K562 (cell line): ENCODE measurements around the gene C1QTNF8. TPM values are rescaled to one million over a fixed set of nuclear protein-coding genes. Genes with fewer than 3 reads are reported as not detected.

Experiments
- ATAC-seq: fragments of 200-7000 bp; cut with Tn5 transposase; 3 replicates; pipeline ENCODE4 v1.9.1; 2020; ENCODE audit warnings: moderate library complexity
- BruUV-seq: library from RNA; stranded (reverse); fragments of 400-500 nt; replicated peaks from 2 replicates; lab custom pipeline; 2021; lab: Mats Ljungman, UMichigan
- CTCF ChIA-PET: fragments of 300-600 bp; formaldehyde crosslinking; extraction: SDS; loops from one replicate; lab custom pipeline; 2021; ENCODE audit warnings: low intra/inter-chr PET ratio; lab: Yijun Ruan, JAX
- POLR2A ChIA-PET: fragments of 300-600, 350-650 bp; sonication (Branson Sonifier 250); formaldehyde crosslinking; extraction: SDS; loops from one replicate; lab custom pipeline; 2021; ENCODE audit warnings: antibody characterized with exemption, inconsistent platforms; lab: Yijun Ruan, JAX
- DNase-seq, 4 experiments: peaks; one replicate each; pipeline versions ENCODE4 v3.0.0 to v3.0.0-alpha.2; 2011 to 2018; ENCODE audit warnings: low spot score in 3 of 4, mixed read lengths in 3 of 4; ENCODE audit errors: extremely low read depth in 1 of 4
- FAIRE-seq: peaks from 2 replicates; lab custom pipeline; 2011; peaks lifted over from hg19 to GRCh38; lab: Jason Lieb, UNC
- H2AFZ ChIP-seq: 2 replicates; pipeline ENCODE4 v1.6.0; 2011; ENCODE audit warnings: low read depth, low read length, control low read depth, inconsistent platforms
- H3K27ac ChIP-seq: fragments of 200-600 bp; 3 replicates; pipeline ENCODE4 v1.8.0; 2011; ENCODE audit warnings: low read depth, mild to moderate bottlenecking, control low read depth, inconsistent platforms, low read length, moderate library complexity, mixed read lengths; ENCODE audit errors: extremely low read depth
- H3K27me3 ChIP-seq, 2 experiments: fragments of 300-600 bp in 1 of 2; 2 replicates in 1 of 2; 3 replicates in 1 of 2; pipeline versions ENCODE4 v1.6.0 to v1.8.0; 2011; ENCODE audit warnings: inconsistent platforms in 2 of 2, low read length in 2 of 2, mild to moderate bottlenecking in 1 of 2, mixed read lengths in 1 of 2, moderate library complexity in 1 of 2; ENCODE audit not compliant: control insufficient read depth in 2 of 2, insufficient read depth in 2 of 2
- H3K36me3 ChIP-seq: fragments of 300-600 bp; 3 replicates; pipeline ENCODE4 v1.8.0; 2011; ENCODE audit warnings: mild to moderate bottlenecking, low read length, inconsistent platforms; ENCODE audit not compliant: control insufficient read depth, insufficient read depth
- H3K4me1 ChIP-seq, 2 experiments: fragments of 200-600 bp in 1 of 2; replicated peaks in 1 of 2; 2 replicates in 1 of 2; 3 replicates in 1 of 2; pipeline versions ENCODE4 v1.5.1 to v1.8.0; 2011; ENCODE audit warnings: inconsistent platforms in 2 of 2, low read length in 2 of 2, mild to moderate bottlenecking in 1 of 2, mixed read lengths in 1 of 2, moderate library complexity in 1 of 2; ENCODE audit not compliant: control insufficient read depth in 2 of 2, insufficient read depth in 2 of 2
- H3K4me2 ChIP-seq: 2 replicates; pipeline ENCODE4 v1.6.1; 2011; ENCODE audit warnings: low read length, control low read depth, inconsistent platforms, mixed read lengths; ENCODE audit not compliant: insufficient read depth
- H3K4me3 ChIP-seq: fragments of 200-600 bp; sonication (generic), shearing (Covaris generic); 2 replicates; pipeline ENCODE4 v1.5.1; 2016; ENCODE audit warnings: control low read depth, inconsistent platforms
- H3K79me2 ChIP-seq: fragments of 200-600 bp; 3 replicates; pipeline ENCODE4 v1.8.0; 2011; ENCODE audit warnings: low read length, inconsistent platforms; ENCODE audit not compliant: control insufficient read depth, insufficient read depth
- H3K9ac ChIP-seq, 2 experiments: 2 replicates each; pipeline versions ENCODE4 v1.6.0 to v1.6.1; 2011; ENCODE audit warnings: low read depth in 2 of 2, low read length in 2 of 2, control low read depth in 1 of 2, inconsistent platforms in 1 of 2, mild to moderate bottlenecking in 1 of 2, mixed read lengths in 1 of 2; ENCODE audit not compliant: insufficient read depth in 1 of 2
- H3K9me1 ChIP-seq: one replicate; pipeline ENCODE4 v1.6.0; 2011; ENCODE audit warnings: inconsistent platforms, mild to moderate bottlenecking, low read length, moderate library complexity; ENCODE audit not compliant: control insufficient read depth, insufficient read depth
- H3K9me3 ChIP-seq: replicated peaks from 2 replicates; pipeline ENCODE4 v1.5.1; 2011; ENCODE audit warnings: low read depth, low read length, inconsistent platforms; ENCODE audit not compliant: control insufficient read depth, insufficient read depth
- H4K20me1 ChIP-seq: replicated peaks from 2 replicates; pipeline ENCODE4 v1.6.1; 2011; ENCODE audit warnings: low read length, inconsistent platforms, mixed read lengths; ENCODE audit not compliant: control insufficient read depth, insufficient read depth
- CBFA2T3 ChIP-seq: fragments of 450-650 bp; IDR thresholded peaks from 2 replicates; pipeline ENCODE4 v1.6.1; 2017
- CBFB ChIP-seq: sonication (generic); formaldehyde crosslinking; IDR thresholded peaks from 2 replicates; pipeline ENCODE4 v1.4.0; 2020; ENCODE audit warnings: mild to moderate bottlenecking, missing genetic modification reagents
- CREBBP ChIP-seq: IDR thresholded peaks from one replicate; pipeline ENCODE4 v1.6.1; 2012; ENCODE audit warnings: low read depth, mild to moderate bottlenecking, control low read depth, inconsistent platforms, low read length
- DMBX1 ChIP-seq: fragments of 250-450 bp; sonication (Bioruptor Pico); IDR thresholded peaks from 2 replicates; pipeline ENCODE4 v1.8.0; 2022; ENCODE audit warnings: inconsistent platforms, mild to moderate bottlenecking, moderate library complexity, borderline replicate concordance
- ESRRA ChIP-seq: fragments of 450-650 bp; IDR thresholded peaks from 2 replicates; pipeline ENCODE4 v1.6.1; 2014; ENCODE audit warnings: low read depth, mild to moderate bottlenecking, moderate library complexity, borderline replicate concordance
- FOXO4 ChIP-seq: fragments of 450-650 bp; formaldehyde crosslinking; IDR thresholded peaks from 2 replicates; pipeline ENCODE4 v1.4.0; 2020; ENCODE audit warnings: mild to moderate bottlenecking, moderate library complexity
- KAT7 ChIP-seq: sonication (generic); formaldehyde crosslinking; IDR thresholded peaks from 2 replicates; pipeline ENCODE4 v1.8.0; 2022; ENCODE audit warnings: missing genetic modification reagents, mild to moderate bottlenecking, borderline replicate concordance
- MAZ ChIP-seq, 2 experiments: fragments of 450-650 bp in 1 of 2; sonication (generic) in 1 of 2; formaldehyde crosslinking; IDR thresholded peaks in 1 of 2; conservative IDR thresholded peaks in 1 of 2; 2 replicates each; pipeline versions ENCODE4 v1.4.0 to v1.5.0; 2020; ENCODE audit warnings: mild to moderate bottlenecking in 1 of 2, missing genetic modification reagents in 1 of 2
- MLLT1 ChIP-seq, 2 experiments: fragments of 450-650 bp; IDR thresholded peaks; 2 replicates each; pipeline ENCODE4 v1.6.1; 2016
- PML ChIP-seq: IDR thresholded peaks from 2 replicates; pipeline ENCODE4 v1.6.1; 2012; ENCODE audit warnings: low read length, inconsistent platforms
- RUNX1 ChIP-seq: sonication (generic); IDR thresholded peaks from 2 replicates; pipeline ENCODE4 v1.6.1; 2016; ENCODE audit warnings: antibody characterized with exemption, low read depth
- TEAD1 ChIP-seq, 2 experiments: fragments of 450-650 bp in 1 of 2; sonication (generic) in 1 of 2; formaldehyde crosslinking; IDR thresholded peaks; 2 replicates each; pipeline versions ENCODE4 v1.4.0 to v1.8.0; 2020 to 2022; ENCODE audit warnings: mild to moderate bottlenecking in 2 of 2, missing genetic modification reagents in 1 of 2
- U2AF1 ChIP-seq: fragments of 200-400 bp; formaldehyde crosslinking; optimal IDR thresholded peaks from 2 replicates; pipeline ENCODE3; 2017; ENCODE audit warnings: mild to moderate bottlenecking, low read depth, low read length, moderate library complexity
- ZNF583 ChIP-seq: fragments of 250-450 bp; sonication (Bioruptor Pico); IDR thresholded peaks from 2 replicates; pipeline ENCODE4 v1.4.0; 2020
- ZNF707 ChIP-seq: fragments of 250-450 bp; sonication (Bioruptor Pico); conservative IDR thresholded peaks from 2 replicates; pipeline ENCODE4 v1.8.0; 2022; ENCODE audit warnings: inconsistent platforms, mild to moderate bottlenecking, moderate library complexity
- WGBS: fragments of 100-300 bp; shearing (Covaris generic); methylation state at CpG from one replicate; pipeline ENCODE4 v1.1.6; 2016; ENCODE audit warnings: low coverage, mixed read lengths; ENCODE audit not compliant: insufficient coverage; ENCODE audit errors: missing lambda C conversion rate; 5-methylcytosine and 5-hydroxymethylcytosine counted together
- in situ Hi-C: fragments of 300-500 bp; cut with MboI; formaldehyde crosslinking; loops from 4 replicates; pipeline ENCODE4 v1.15.0; 2018; ENCODE audit warnings: inconsistent platforms, mixed read lengths
- intact Hi-C: fragments of 100-400 bp; cut with micrococcal nuclease; formaldehyde crosslinking; loops from 2 replicates; pipeline ENCODE4 v1.14.2; 2022
- polyA plus RNA-seq, 8 experiments: library from polyadenylated mRNA; depleted of rRNA in 4 of 8; stranded (reverse) in 5 of 8; unstranded in 3 of 8; fragments of >200 nt; fragmentation: Nextera tagmentation in 2 of 8; fragmentation: Illumina TruSeq in 1 of 8; extraction: Ambion mirVana in 2 of 8; extraction: Trizol in 1 of 8; gene quantifications; 2 replicates each; pipeline versions ENCODE4 v1.2.1 to v1.2.3, GENCODE V29; 2011 to 2014; ENCODE audit warnings: inconsistent platforms in 1 of 8, missing spikeins in 1 of 8
- total RNA-seq, 7 experiments: library from RNA; depleted of rRNA in 6 of 7; stranded (reverse); fragments of >200 nt in 6 of 7; fragmentation: Illumina TruSeq in 2 of 7; extraction: Trizol in 2 of 7; gene quantifications; 2 replicates each; pipeline versions ENCODE4 v1.2.1 to v1.2.3, GENCODE V29; 2011 to 2021; ENCODE audit warnings: low replicate concordance in 1 of 7
- TF ChIP-seq, protein P1 (sequence below): fragments of 250-450 bp; sonication (Bioruptor Pico); IDR thresholded peaks from 2 replicates; pipeline ENCODE4 v1.5.0; 2021; ENCODE audit warnings: mild to moderate bottlenecking, moderate library complexity

C1QTNF8 gene
- total and polyA plus RNA-seq, 9 of the 15 experiments (the other 6 are each of a cell fraction or from before 2014, with no cell fraction given) = not detected

DNA sequence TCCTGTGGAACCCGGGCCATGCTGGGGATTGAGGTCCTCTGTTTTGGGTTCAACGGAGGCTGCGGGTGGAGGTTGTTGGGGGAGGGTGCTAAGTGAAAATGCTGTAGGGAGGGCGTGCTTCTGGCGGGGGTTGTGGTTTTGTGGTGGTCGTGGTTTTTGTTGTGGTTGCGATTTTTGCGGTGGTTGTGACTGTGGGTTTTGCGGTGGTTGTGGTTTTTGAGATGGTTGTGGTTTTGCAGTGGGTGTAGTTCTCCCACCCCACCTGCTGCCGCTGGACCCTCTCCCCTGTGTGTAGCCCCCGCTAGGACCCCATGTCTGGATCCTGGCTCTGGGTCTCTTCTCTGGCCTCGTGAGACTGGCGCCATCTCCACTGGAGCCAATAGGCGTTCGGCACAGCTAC, 28.4 kb downstream of the C1QTNF8 start:
- intact Hi-C loops (no loop called here), in situ Hi-C loops (no loop called here)
- POLR2A ChIA-PET = interaction anchor here (0.6 kb wide), 1 partner anchor 56 kb away, joined by 3 read pairs; no protein-coding TSS in a partner anchor
- Histone ChIP-seq H3K4me2 (no peak overlapping the region), H3K4me1 (peaks cover 0 to 46% of the 10 kb centered on the region in 2 experiments; a peak in 2 of 5 replicates), H3K27ac (no peak overlapping the region), H4K20me1 (peaks cover 7% of the 10 kb centered on the region; the same call in 1 of the 2 replicates), H3K36me3 (no peaks in the 10 kb centered on the region), H3K9me3 (no peaks in the 10 kb centered on the region), H3K9ac (no peak overlapping the region), H3K9me1 (no peaks in the 10 kb centered on the region), H3K27me3 (peaks cover 18 to 42% of the 10 kb centered on the region in 2 experiments), H3K4me3 (no peak overlapping the region), H3K79me2 (no peaks in the 10 kb centered on the region), H2AFZ (no peak overlapping the region)
- CTCF ChIA-PET = no interaction called here
- no peak for DNase-seq
- no peak for ATAC-seq
- no peak for FAIRE-seq
- no TSS peak for BruUV-seq
- WGBS = 18% methylated on average over 15 of the region's 15 CpGs
- TF ChIP-seq, protein P1, sequence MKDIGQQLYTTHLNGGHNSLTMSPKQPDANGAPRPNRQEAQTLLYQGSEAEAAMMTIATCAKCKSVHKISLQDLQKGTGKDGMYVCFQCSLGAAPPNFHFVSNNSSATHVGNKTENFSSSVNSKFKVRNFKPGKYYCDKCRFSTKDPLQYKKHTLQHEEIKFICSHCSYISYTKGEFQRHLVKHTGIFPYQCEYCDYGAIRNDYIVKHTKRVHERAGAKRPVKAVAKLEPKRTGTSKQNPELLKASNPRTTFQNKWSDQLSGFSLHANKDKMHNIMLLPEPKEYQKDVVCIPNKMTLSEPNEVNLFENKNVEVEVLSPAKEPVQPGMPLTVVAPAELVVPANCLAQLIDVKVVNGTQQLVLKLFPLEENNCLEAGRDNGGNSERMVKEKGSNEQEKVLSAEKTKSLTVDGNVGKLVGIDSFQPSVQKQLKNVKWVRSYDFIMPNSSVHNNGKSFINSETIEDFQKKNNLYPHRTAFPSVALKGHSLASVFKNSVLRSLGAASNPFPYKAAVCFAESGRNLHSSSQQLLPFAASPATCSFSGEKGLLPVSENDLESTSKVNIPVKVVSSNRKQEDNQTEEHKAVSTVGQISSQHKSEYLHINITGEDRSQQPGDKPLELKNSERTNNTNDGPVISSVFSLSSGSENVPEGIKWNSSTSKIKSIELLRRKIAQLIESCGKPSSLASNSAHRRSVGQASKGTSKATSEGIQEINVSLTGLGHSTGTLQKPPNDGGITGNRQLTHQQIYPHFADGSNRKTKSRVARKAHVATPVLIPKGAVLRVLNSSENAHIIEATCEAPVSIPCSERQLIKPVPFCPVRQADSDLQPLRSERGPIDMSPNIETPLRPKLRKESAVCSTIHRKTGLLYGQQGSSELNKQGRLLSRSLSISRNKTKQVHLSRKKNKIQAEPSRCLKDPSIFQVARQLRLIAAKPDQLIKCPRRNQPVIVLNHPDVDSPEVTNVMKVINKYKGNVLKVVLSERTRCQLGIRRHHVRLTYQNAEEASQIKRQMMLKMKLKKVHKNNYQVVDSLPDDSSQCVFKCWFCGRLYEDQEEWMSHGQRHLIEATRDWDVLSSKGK = no peak
- no peak for TF ChIP-seq TEAD1 (CRISPR knock-in tag; IDR thresholded peaks at IDR 0.05)
- TF ChIP-seq PML = no peak
- TF ChIP-seq CREBBP = no peak
- peak in 1 of 2 experiments; percentile 87; a peak in 2 of 4 replicates for TF ChIP-seq MLLT1 (IDR thresholded peaks at IDR 0.05)
- TF ChIP-seq KAT7 (CRISPR knock-in tag) = no peak
- TF ChIP-seq ZNF707 = no peak
- no peak for TF ChIP-seq MAZ (CRISPR knock-in tag; conservative IDR thresholded peaks at IDR 0.05 in 1 of 2, IDR thresholded peaks at IDR 0.05 in 1 of 2)
- TF ChIP-seq RUNX1 = no peak
- no peak for TF ChIP-seq ZNF583 (CRISPR knock-in tag)
- TF ChIP-seq ESRRA = peak; percentile 66; the same call in 1 of the 2 replicates
- TF ChIP-seq DMBX1 (CRISPR knock-in tag) = no peak
- TF ChIP-seq CBFA2T3 = no peak
- TF ChIP-seq CBFB (CRISPR knock-in tag) = peak; percentile 99
- no peak for TF ChIP-seq FOXO4 (CRISPR knock-in tag)
- TF ChIP-seq U2AF1 = no peak
